ENCODE results near the gene XPO5.

DNA sequence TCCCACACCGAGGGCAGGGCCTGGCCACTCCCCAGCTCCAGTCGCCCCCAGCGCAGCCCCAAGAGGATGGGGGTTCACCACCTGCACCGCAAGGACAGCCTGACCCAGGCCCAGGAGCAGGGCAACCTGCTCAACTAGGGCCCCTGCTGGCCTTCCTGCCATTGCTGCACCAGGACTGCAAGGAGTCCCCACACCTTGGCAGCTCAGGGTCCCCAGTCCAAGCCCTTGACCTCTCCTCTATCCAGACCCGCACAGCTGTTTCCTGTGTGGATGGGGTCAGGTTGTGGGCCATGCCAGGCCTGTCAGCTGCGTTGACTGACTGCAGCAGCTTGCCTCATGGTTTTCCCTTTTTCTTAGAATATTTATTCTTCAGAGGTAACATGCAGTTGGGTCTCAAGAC lies 70.1 kb downstream of the XPO5 start:
- TF ChIP-seq, protein P1, sequence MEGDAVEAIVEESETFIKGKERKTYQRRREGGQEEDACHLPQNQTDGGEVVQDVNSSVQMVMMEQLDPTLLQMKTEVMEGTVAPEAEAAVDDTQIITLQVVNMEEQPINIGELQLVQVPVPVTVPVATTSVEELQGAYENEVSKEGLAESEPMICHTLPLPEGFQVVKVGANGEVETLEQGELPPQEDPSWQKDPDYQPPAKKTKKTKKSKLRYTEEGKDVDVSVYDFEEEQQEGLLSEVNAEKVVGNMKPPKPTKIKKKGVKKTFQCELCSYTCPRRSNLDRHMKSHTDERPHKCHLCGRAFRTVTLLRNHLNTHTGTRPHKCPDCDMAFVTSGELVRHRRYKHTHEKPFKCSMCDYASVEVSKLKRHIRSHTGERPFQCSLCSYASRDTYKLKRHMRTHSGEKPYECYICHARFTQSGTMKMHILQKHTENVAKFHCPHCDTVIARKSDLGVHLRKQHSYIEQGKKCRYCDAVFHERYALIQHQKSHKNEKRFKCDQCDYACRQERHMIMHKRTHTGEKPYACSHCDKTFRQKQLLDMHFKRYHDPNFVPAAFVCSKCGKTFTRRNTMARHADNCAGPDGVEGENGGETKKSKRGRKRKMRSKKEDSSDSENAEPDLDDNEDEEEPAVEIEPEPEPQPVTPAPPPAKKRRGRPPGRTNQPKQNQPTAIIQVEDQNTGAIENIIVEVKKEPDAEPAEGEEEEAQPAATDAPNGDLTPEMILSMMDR (IDR thresholded peaks at IDR 0.05) = peak; percentile 29
- TF ChIP-seq POLR2AphosphoS5 (IDR thresholded peaks at IDR 0.05; ENCODE audit: low read depth, low read length) = no peak
- no peak for TF ChIP-seq TCF7L2 (IDR thresholded peaks at IDR 0.05; ENCODE audit: low read depth, low read length)
- TF ChIP-seq, protein P2, sequence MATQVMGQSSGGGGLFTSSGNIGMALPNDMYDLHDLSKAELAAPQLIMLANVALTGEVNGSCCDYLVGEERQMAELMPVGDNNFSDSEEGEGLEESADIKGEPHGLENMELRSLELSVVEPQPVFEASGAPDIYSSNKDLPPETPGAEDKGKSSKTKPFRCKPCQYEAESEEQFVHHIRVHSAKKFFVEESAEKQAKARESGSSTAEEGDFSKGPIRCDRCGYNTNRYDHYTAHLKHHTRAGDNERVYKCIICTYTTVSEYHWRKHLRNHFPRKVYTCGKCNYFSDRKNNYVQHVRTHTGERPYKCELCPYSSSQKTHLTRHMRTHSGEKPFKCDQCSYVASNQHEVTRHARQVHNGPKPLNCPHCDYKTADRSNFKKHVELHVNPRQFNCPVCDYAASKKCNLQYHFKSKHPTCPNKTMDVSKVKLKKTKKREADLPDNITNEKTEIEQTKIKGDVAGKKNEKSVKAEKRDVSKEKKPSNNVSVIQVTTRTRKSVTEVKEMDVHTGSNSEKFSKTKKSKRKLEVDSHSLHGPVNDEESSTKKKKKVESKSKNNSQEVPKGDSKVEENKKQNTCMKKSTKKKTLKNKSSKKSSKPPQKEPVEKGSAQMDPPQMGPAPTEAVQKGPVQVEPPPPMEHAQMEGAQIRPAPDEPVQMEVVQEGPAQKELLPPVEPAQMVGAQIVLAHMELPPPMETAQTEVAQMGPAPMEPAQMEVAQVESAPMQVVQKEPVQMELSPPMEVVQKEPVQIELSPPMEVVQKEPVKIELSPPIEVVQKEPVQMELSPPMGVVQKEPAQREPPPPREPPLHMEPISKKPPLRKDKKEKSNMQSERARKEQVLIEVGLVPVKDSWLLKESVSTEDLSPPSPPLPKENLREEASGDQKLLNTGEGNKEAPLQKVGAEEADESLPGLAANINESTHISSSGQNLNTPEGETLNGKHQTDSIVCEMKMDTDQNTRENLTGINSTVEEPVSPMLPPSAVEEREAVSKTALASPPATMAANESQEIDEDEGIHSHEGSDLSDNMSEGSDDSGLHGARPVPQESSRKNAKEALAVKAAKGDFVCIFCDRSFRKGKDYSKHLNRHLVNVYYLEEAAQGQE (IDR thresholded peaks at IDR 0.05; ENCODE audit: insufficient read depth in 1 of 2, low read depth in 2 of 2, low read length in 1 of 2) = no peak

All from Panc1 (cell line).